Cerebellar cortex (tissue), 1 donor: ENCODE results near the gene AOPEP.

Experiments
- DNase-seq: peaks from one replicate; pipeline ENCODE4 v3.0.0-alpha.2; 2015; ENCODE audit warnings: low spot score

Gene AOPEP

GRCh38 chr9:94794476-94795167 is 68.1 kb downstream of the AOPEP start:
- no peak for DNase-seq

- no peak for DNase-seq
These were observed 70.2 kb downstream of the AOPEP start for GRCh38 chr9:94796687-94797086.

GRCh38 chr9:94798201-94798600 is 71.7 kb downstream of the AOPEP start:
- no peak for DNase-seq

GRCh38 chr9:94798708-94799107 is 72.2 kb downstream of the AOPEP start:
- no peak for DNase-seq

GRCh38 chr9:94799578-94800264 is 73.2 kb downstream of the AOPEP start:
- no peak for DNase-seq

GRCh38 chr9:94800424-94801117 is 74.1 kb downstream of the AOPEP start:
- no peak for DNase-seq

- DNase-seq: no peak
These were observed 74.7 kb downstream of the AOPEP start for GRCh38 chr9:94801234-94801633.

- DNase-seq: no peak
These were observed 75.2 kb downstream of the AOPEP start for GRCh38 chr9:94801681-94802080.

GRCh38 chr9:94802251-94802650 is 75.8 kb downstream of the AOPEP start:
- DNase-seq: no peak

GRCh38 chr9:94802793-94803192 is 76.3 kb downstream of the AOPEP start:
- no peak for DNase-seq

GRCh38 chr9:94804316-94804715 is 77.8 kb downstream of the AOPEP start:
- DNase-seq: no peak

GRCh38 chr9:94805051-94805489 is 78.6 kb downstream of the AOPEP start:
- DNase-seq: no peak

GRCh38 chr9:94805585-94805984 is 79.1 kb downstream of the AOPEP start:
- DNase-seq: no peak

- DNase-seq: no peak
These were observed 79.9 kb downstream of the AOPEP start for GRCh38 chr9:94806307-94806893.

- no peak for DNase-seq
These were observed 81.1 kb downstream of the AOPEP start for GRCh38 chr9:94807556-94807955.

GRCh38 chr9:94808926-94809700 is 82.6 kb downstream of the AOPEP start:
- no peak for DNase-seq

GRCh38 chr9:94809778-94810177 is 83.3 kb downstream of the AOPEP start:
- no peak for DNase-seq

GRCh38 chr9:94811074-94811473 is 84.6 kb downstream of the AOPEP start:
- DNase-seq: no peak

- no peak for DNase-seq
These were observed 85.8 kb downstream of the AOPEP start for GRCh38 chr9:94812343-94812742.

- no peak for DNase-seq
These were observed 86.9 kb downstream of the AOPEP start for GRCh38 chr9:94813379-94813778.

GRCh38 chr9:94817291-94818177 is 91.0 kb downstream of the AOPEP start:
- peak; percentile 62 for DNase-seq
